H4 (cell line): ENCODE results near the gene RBBP7. TPM values are rescaled to one million over a fixed set of nuclear protein-coding genes. Genes with fewer than 3 reads are reported as not detected.

Source experiments
- DNase-seq: peaks from one replicate; pipeline ENCODE4 v3.0.0-alpha.2; 2015; ENCODE audit warnings: low spot score
- total RNA-seq: library from RNA; depleted of rRNA; stranded (reverse); fragments of >200 nt; shearing (Covaris generic); gene quantifications from 2 replicates; pipeline ENCODE4 v1.2.3, GENCODE V29; 2014; rRNA removed

Gene RBBP7
- total RNA-seq = 165 and 175 TPM in 2 replicates

DNA sequence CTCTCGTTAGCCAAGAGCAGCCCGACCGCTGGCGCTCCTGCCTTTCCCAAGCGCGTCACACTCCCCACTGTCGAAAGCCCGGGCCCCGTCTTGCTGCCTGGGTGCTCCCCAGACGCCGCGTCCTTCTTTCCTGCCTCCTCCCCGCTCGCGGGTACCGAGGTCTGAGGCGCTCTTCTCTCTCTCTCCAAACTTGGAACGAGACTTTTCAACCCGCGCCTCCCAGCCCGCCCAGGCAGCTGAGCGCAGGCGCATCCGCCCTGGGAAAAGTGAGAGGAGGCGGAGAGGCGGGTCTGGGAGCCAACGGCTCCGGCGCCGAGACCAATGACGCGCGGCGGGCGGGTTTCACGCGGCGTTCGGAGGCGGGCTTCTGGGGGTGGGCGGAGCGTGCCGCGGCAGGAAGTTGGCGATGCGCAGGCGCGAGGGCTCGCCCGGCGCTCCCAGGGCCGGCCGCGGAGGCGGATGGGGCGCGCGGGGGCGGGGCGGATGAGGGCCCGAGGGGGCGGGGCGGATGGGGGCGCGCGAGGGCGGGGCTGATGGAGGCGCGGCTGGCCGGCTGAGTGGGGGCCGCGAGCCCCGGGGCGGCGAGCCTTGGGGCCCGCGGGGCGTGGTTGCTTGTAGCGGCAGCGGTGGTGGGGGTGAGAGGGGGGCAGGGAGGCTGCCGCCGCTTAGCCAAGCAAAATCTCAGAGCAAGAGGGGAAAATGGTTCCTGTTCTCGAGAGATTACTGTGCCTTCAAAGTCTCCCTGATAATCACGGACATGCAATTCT lies at the start of gene RBBP7:
Gene RBBP7 (minus strand): TSS at position 268 of the 767 bp plus-strand sequence. CDS start 309 bp downstream, outside the sequence.
- peak; percentile 81 for DNase-seq

GRCh38 chrX:16918979-16919378 lies 48.8 kb upstream of the RBBP7 start:
- no peak for DNase-seq

GRCh38 chrX:16917120-16917519 lies 47.0 kb upstream of the RBBP7 start:
- DNase-seq = no peak

GRCh38 chrX:16916561-16916960 lies 46.4 kb upstream of the RBBP7 start:
- DNase-seq = no peak

DNA sequence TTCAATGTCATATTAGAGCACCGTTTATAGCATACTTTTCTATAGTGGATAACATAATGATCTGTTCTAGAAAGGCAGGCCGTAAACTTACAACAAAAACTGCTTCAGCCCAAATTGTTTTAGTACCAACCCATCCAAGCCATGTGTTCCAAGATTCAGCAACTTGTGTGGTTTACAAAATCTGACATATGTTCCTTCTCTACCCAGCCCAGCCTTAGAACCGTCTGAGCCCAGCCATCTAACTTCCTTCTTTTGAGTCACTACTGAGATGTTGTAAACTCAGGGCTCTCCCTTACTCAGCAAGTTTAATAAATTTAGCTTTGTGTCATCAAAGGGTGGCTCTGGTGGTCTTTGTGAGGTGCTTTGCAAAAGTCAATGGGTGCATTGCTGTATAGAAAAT lies 43.9 kb upstream of the RBBP7 start:
- DNase-seq = no peak

GRCh38 chrX:16910376-16910775 lies 40.2 kb upstream of the RBBP7 start:
- DNase-seq = no peak

DNA sequence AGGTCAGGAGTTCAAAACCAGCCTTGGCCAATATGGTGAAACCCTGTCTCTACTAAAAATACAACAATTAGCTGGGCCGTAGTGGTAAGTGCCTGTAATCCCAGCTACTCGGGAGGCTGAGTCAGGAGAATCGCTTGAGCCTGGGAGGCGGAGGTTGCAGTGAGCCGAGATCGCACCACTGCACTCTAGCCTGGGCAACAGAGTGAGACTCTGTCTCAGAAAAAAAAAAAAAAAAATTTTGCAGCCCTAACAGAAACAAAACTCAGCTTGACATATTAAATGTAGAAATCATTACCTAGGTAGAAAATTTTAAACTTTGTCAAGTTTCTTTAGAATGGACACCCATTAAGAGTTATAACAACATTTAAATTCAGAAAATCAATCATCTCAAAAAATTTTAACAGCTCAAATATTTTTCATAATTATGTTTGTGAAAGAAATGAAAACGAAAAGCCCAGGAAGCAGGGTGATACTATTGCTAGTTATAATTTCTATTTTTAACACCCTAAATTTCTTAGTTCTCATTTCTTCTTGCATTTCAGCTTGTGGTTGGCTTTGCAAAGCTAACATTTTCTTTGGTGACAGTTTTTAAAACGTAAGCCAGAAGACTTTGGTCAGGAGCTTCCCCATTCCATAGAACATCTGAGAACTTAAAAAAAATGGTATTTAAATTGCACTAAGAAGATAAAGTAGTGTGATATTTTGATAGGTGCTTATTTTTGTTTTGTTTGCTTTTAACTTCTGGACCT lies 33.3 kb upstream of the RBBP7 start:
- DNase-seq = no peak

DNA sequence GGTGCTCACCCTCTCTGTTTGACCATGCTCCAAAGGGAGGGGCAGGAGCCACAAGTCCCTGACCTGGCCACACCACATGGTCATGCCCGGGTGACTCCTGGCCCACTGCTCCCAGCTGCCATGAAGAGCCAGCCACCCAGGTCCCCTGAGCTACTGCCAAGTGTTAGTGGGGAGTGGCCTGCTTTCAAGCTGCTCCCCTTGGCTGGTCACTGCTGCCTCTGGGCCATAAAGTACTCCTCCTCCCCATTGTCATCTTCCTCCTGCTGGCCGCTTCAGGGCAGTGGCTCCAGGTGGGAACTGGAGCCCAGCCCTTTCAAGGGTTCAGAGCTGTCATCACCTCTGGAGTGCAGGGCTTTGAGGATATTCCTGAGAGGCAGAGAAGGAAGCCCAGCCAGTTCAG lies 27.3 kb upstream of the RBBP7 start:
- no peak for DNase-seq

GRCh38 chrX:16892504-16893362 lies 22.6 kb upstream of the RBBP7 start:
- peak; percentile 83 for DNase-seq

DNA sequence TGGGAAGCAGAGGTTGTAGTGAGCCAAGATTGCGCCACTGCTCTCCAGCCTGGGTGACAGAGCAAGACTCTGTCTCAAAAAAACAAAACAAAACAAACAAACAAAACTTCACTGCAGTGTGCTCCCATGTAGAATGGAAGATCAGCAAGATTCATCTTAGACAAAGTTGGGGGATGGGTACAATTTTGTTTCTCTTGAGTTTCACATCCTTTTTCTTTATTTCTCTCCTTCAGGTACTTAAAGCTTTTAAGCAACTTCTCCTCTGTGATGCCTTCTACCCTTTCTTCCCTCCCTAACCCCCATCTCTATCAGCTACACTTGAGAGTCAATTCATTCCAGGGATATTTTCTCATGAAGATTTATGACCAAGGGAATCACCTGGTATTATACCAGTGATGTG lies 15.5 kb upstream of the RBBP7 start:
- DNase-seq = no peak

- no peak for DNase-seq
These were observed 13.3 kb upstream of the RBBP7 start for GRCh38 chrX:16883487-16883804.

GRCh38 chrX:16882702-16883486 lies 12.7 kb upstream of the RBBP7 start:
- peak; percentile 58 for DNase-seq

DNA sequence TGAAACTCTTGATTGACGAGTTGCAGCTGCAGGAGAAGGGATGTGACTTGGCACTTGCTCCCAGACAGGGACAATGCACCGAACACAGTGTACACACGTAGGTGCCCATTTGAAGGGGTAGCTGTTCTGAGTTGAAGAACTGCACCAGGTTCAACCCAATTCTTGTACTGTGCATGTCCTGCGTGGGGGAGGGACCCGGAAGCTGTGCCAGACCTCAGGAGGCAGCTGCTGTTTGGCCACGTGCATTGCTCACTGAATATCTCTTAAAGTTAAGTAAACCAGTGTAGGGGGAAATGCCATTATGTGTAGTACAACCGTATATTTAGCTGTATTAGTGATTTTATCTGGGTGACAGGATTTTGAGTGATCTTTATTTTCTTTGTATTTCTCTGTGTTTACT lies 12.0 kb upstream of the RBBP7 start:
- peak; percentile 20 for DNase-seq

DNA sequence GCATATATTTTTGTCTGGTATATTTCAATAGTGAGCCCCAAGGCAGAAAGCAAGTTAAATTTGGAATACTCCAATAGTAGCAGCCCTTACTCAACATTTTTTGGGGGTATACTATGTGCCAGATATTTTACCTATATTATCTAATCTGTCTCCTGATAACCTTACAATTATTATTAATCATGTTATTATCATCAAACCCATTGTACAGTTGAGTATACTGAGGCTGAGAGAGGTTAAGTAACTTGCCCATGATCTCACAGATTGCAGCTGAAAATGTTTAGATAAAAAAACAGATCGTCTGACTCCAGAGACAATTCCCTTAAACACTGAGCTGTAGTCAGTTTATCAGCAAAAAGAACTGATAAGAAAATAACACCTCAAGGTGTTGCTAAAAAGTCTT lies 6.5 kb upstream of the RBBP7 start:
- no peak for DNase-seq

DNA sequence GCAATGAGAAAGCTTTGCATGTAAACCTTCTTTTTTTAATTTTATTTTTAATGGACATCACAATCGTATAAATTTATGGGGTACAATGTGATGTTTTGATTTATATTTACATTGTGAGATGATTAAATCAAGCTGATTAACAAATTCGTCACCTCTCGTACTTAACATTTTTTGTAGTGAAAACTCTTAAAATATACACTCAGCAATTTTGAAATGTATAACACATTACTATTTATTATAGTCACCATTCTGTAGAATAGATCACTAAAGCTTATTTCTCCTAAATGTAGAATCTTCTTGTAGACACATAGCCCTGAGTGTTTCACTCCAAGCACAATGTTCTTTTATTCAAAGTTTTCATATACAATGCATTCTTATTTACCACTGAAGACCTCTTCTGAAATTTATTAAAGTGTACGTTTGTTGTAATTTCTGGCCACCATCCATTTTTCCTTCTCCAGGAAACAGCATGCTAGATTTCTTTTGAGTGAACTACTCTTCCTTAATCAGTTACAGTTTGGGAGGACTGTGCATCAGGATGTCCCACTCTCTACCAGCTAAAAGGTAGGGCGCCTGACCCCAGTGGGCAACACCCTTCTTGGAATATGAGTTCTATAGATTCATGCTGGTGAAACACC lies 4.4 kb upstream of the RBBP7 start:
- DNase-seq = no peak

DNA sequence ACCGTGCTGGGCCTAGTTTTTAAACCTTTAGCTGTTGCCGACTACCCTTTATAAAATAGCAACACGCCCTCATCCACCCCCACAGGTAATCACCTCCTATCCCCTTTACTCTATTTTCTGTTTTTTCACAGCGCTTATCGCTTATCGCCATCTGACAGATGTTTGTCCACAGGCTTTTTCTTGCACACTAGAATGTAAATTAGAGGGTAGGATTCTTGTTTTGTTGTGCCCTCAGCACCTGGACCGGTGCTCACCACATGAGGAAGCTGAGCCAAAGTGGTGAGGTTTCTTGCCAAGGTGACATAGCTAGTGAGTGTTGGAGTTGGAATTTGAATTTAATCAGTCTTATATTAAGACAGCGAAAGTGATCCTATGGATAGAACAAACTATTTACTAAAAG lies 2.9 kb upstream of the RBBP7 start:
- DNase-seq = no peak

DNA sequence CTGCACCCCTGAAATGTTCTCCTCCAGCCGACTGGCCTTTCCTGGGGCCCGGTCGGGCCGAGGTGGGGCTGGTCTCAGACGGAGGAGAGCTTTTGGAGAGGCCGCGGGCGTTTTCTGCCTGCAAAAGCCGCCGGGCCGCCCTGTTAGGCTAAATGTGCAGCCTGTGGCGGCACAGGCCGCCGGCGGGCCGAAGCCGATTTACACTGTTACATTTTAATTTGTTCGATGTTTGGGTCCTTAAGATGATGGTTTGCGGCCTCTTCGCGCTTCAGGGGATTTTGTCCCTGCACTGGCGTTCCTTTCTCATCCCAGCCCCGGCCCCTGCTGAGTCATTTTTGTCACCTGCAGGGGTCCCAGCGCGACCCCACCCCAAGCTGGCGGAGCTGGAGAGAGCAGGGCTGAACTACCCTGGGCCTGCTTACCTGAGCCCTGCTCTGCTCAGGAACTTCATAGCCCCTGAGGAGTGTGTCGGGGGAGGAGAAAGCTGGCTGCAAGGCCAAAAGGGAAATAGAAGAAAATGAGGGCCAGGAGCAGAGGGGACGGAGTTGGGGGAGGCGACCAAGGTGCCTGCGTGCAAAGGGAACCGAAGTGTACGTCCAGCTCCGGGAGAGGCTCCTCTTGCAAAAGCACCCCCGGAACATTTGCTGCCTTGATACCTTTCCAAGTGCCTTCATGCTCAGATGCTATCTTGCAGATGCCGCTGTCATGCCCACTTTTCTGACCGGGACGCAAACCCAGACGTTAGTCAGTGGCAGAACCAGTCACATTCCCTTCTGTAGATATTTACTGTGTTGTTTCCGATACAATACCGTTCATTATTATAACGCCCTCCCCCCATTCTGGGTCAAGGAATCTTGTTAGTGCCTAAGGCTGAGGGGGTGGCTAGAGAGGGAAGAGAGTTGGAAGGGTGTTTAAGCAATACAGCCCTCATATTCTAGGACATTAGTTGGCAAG lies 977 bp upstream of the RBBP7 start:
- DNase-seq = no peak

DNA sequence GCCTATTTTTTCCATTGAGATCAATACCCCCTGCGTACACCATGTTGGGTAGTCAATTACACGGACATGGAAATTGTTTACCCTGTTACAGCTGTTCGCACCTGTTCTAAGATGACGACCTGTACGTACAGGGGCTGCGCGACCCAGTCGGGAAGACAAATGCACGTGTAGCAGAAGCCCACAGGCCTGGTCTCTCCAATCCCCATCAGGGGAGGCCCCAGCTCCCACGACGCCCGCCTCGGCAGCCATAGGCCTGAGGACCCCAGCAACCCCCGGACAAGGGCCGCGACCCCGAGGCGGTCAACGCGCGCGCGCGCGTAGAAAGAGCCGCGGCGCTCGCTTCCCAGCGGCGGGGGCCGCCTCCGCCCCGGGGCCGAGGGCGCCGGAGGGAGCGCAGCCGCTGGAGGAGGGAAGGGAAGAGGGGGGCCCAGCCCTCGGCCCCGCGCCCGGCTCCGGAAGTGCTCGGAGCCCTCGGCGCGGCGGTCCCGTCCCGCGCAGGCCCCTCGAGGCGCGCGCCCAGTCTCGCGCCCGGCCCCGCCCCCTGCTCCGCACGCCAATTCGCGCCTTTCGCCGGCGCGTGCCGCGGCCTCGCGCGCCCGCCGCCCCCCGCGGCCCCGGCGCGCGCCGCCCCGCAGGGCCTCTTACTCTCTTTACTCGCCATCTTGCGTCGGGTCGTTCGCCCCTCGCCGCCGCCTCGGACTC lies 618 bp downstream of the RBBP7 start:
- DNase-seq = no peak

- no peak for DNase-seq
These were observed 1.2 kb downstream of the RBBP7 start for GRCh38 chrX:16868920-16869319.
